GM12873 (cell line): ENCODE data around the gene TSPAN31.

Experiments used
- TF ChIP-seq, protein P1 (sequence below): IDR thresholded peaks from 2 replicates; pipeline ENCODE4 v1.5.1; 2012; ENCODE audit warnings: low read depth, mild to moderate bottlenecking, moderate library complexity, low read length, control low read depth; ENCODE audit not compliant: insufficient read depth; ENCODE audit errors: missing control alignments

The TSPAN31 gene

GRCh38 chr12:57759360-57759980, 14.6 kb downstream of the TSPAN31 start:
- TF ChIP-seq, protein P1, sequence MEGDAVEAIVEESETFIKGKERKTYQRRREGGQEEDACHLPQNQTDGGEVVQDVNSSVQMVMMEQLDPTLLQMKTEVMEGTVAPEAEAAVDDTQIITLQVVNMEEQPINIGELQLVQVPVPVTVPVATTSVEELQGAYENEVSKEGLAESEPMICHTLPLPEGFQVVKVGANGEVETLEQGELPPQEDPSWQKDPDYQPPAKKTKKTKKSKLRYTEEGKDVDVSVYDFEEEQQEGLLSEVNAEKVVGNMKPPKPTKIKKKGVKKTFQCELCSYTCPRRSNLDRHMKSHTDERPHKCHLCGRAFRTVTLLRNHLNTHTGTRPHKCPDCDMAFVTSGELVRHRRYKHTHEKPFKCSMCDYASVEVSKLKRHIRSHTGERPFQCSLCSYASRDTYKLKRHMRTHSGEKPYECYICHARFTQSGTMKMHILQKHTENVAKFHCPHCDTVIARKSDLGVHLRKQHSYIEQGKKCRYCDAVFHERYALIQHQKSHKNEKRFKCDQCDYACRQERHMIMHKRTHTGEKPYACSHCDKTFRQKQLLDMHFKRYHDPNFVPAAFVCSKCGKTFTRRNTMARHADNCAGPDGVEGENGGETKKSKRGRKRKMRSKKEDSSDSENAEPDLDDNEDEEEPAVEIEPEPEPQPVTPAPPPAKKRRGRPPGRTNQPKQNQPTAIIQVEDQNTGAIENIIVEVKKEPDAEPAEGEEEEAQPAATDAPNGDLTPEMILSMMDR = peak; percentile 69

DNA sequence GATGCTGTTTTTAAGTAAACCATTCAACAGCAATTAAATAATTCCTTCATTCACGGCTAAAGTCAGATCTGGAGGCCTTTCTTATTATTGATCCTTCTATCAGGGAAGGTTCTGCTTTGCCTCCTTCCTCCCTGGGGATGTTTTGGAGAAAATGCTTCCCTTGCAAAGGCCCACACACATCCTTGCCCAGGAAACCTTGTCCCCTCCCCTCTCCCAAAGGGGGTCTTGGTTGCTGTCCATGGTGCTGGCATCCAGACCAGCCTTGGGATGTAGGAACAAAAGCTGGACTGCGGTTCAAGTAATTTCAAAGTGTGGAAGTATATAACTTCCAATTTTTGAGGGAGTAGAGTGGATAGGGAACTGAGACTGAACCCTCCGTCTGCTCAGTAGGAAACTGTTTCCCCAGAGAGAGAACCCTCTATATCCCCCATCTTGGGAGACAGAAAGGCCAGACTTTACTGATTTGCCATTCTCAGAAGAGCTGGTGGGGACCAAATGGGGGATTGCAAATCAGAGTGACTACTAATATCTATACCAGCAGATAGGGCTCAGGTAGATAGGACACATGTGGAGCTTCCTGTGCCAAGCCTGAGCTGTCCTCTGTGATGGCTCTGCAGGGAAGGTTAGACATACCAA, 15.6 kb downstream of the TSPAN31 start:
- TF ChIP-seq, protein P1 = no peak

DNA sequence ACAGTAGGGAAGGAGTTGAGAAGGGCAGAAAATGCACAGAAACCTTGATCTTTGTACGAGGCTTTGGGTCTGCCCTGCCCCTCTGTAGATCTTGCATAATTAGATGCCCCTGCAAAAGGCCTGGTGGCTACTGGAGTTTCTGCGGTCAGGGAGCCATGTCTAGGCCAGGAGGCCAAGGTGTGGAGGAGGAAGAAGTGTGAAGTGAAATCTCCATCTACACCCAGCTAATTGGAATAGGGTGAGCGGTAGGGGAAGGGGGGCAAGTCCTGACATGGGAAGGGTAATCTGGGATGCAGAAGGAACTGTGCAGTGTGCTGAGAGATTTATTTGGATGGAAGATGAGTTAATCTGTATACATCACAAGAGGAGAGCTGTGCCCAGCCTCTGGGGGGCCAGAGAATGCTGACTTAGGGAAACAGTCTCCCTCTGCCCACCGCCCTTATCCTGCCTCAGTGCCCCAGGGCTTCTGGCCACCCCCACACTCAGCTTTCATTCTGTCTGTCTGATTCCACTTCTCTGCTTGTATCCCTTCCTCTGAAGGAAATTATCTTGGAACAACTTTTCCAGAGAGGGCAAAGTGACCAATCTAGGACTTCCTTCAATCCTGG, 16.7 kb downstream of the TSPAN31 start:
- TF ChIP-seq, protein P1 = no peak

GRCh38 chr12:57762463-57762862, 17.6 kb downstream of the TSPAN31 start:
- TF ChIP-seq, protein P1 = no peak

- TF ChIP-seq, protein P1 = no peak
Measured at GRCh38 chr12:57763881-57764661, 19.2 kb downstream of the TSPAN31 start.

DNA sequence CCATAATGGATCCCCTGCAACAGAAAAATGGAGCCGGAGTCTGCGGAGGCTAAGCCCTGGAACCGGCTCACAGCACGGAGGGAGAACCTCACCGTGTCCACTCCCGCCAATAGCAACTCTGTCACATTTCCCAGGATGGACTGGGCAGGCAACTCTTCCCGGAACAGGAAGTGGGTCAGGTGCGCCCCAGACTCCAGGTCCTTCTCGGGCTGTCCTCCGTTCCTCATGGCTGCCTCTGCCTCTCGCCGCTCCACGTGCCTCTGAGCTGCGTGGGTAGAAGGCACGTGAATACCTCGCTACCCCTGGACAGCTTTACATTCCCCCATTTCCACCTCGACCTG, 19.8 kb downstream of the TSPAN31 start:
- TF ChIP-seq, protein P1 = no peak
